ENCODE measurements around the gene SLC9B1. TPM values are rescaled to one million over a fixed set of nuclear protein-coding genes. Genes with fewer than 3 reads are reported as not detected.
"Not testable (repeated sequence)": the region's sequence is repeated elsewhere in the genome, so short reads cannot be mapped to it uniquely, and the experiment has no call there.

SLC9B1 gene
- total and polyA plus RNA-seq, 2 donors (not counting 1 experiment from before 2014, with no cell fraction given) = 2.1 to 2.2 TPM

- H3K79me2 ChIP-seq (ENCODE audit: control insufficient read depth, insufficient read depth, low read length) = no peaks in the 10 kb centered on the region
- H3K9me3 ChIP-seq (ENCODE audit: control extremely low read depth in 1 of 3, control insufficient read depth in 2 of 3, insufficient read depth in 1 of 3, low read length in 2 of 3) = no peaks in the 10 kb centered on the region
- no peak overlapping the region for H3K9ac ChIP-seq (ENCODE audit: low read length)
- H3K4me1 Mint-ChIP-seq = no peaks in the 10 kb centered on the region
- H3K4me2 ChIP-seq (replicated peaks; ENCODE audit: low read depth, low read length, poor library complexity, severe bottlenecking) = no peak overlapping the region
- H3K27me3 ChIP-seq (replicated peaks in 1 of 4; ENCODE audit: control extremely low read depth in 1 of 4, control insufficient read depth in 3 of 4, insufficient read depth in 4 of 4, low read length in 3 of 4) = no peaks in the 10 kb centered on the region
- CTCF ChIA-PET = no interaction called here
- H3K27ac Mint-ChIP-seq = no peak overlapping the region
- H3K4me1 ChIP-seq (ENCODE audit: control insufficient read depth in 2 of 2, insufficient read depth in 2 of 2, low read length in 2 of 2) = no peaks in the 10 kb centered on the region
- TF ChIP-seq EZH2 (IDR thresholded peaks at IDR 0.05; ENCODE audit: borderline replicate concordance, insufficient read depth, low read depth, low read length, poor library complexity, severe bottlenecking) (no peak), CTCF (IDR thresholded peaks at IDR 0.05) (no peak)
- ATAC-seq (ENCODE audit: low read depth) (no peak), DNase-seq (no peak)
- no peaks in the 10 kb centered on the region for H3K36me3 ChIP-seq (replicated peaks in 1 of 2; ENCODE audit: control extremely low read depth in 1 of 2, control insufficient read depth in 1 of 2, extremely low read depth in 1 of 2, insufficient read depth in 2 of 2, low read length in 1 of 2)
- no peak overlapping the region for H3K4me3 Mint-ChIP-seq
- no peak overlapping the region for H3K27ac ChIP-seq (ENCODE audit: low read length in 2 of 2)
- no peak overlapping the region for H2AFZ ChIP-seq (ENCODE audit: insufficient read depth, low read depth, low read length, poor library complexity, severe bottlenecking)
- no peak overlapping the region for H3K4me3 ChIP-seq (ENCODE audit: control extremely low read depth in 1 of 5, extremely low read depth in 1 of 5, insufficient read depth in 1 of 5, low read depth in 2 of 5, low read length in 4 of 5)
- intact Hi-C loops (cut with micrococcal nuclease) = no loop called here
- no peaks in the 10 kb centered on the region for H3K27me3 Mint-ChIP-seq
- no peaks in the 10 kb centered on the region for H3K9me3 Mint-ChIP-seq (ENCODE audit: insufficient read depth)
- POLR2A ChIA-PET = no interaction called here
- no peaks in the 10 kb centered on the region for H4K20me1 ChIP-seq (ENCODE audit: control insufficient read depth, insufficient read depth, low read length, poor library complexity, severe bottlenecking)
- WGBS (ENCODE audit: insufficient coverage) = 50% methylated on average over 2 of the region's 2 CpGs
Observed at GRCh38 chr4:102935716-102936115, 83.8 kb downstream of the SLC9B1 start.

GRCh38 chr4:102919697-102920096, 99.8 kb downstream of the SLC9B1 start:
- H3K4me1 Mint-ChIP-seq; H3K79me2 ChIP-seq (ENCODE audit: control insufficient read depth, insufficient read depth, low read length); ATAC-seq (ENCODE audit: low read depth); POLR2A ChIA-PET; H3K27ac ChIP-seq (ENCODE audit: low read length in 2 of 2); intact Hi-C loops (cut with micrococcal nuclease); H3K4me3 ChIP-seq (ENCODE audit: control extremely low read depth in 1 of 5, extremely low read depth in 1 of 5, insufficient read depth in 1 of 5, low read depth in 2 of 5, low read length in 4 of 5); H3K9ac ChIP-seq (ENCODE audit: low read length); H3K4me3 Mint-ChIP-seq; H3K4me2 ChIP-seq (replicated peaks; ENCODE audit: low read depth, low read length, poor library complexity, severe bottlenecking); H3K4me1 ChIP-seq (ENCODE audit: control insufficient read depth in 2 of 2, insufficient read depth in 2 of 2, low read length in 2 of 2); DNase-seq; H4K20me1 ChIP-seq (ENCODE audit: control insufficient read depth, insufficient read depth, low read length, poor library complexity, severe bottlenecking); H3K36me3 ChIP-seq (replicated peaks in 1 of 2; ENCODE audit: control extremely low read depth in 1 of 2, control insufficient read depth in 1 of 2, extremely low read depth in 1 of 2, insufficient read depth in 2 of 2, low read length in 1 of 2); CTCF ChIA-PET; H3K27me3 ChIP-seq (replicated peaks in 1 of 4; ENCODE audit: control extremely low read depth in 1 of 4, control insufficient read depth in 3 of 4, insufficient read depth in 4 of 4, low read length in 3 of 4); H3K27me3 Mint-ChIP-seq; H3K27ac Mint-ChIP-seq; H2AFZ ChIP-seq (ENCODE audit: insufficient read depth, low read depth, low read length, poor library complexity, severe bottlenecking); H3K9me3 ChIP-seq (ENCODE audit: control extremely low read depth in 1 of 3, control insufficient read depth in 2 of 3, insufficient read depth in 1 of 3, low read length in 2 of 3): not testable (repeated sequence)
- 95% methylated on average over 8 of the region's 8 CpGs for WGBS (ENCODE audit: insufficient coverage)
- H3K9me3 Mint-ChIP-seq (ENCODE audit: insufficient read depth) = peaks cover 15% of the 10 kb centered on the region

Data from B cell (primary cell).